RWPE1 (cell line): ENCODE results near the gene ERGIC1.

Experiments used
- CTCF ChIA-PET: fragments of 350-600 bp; sonication (Branson Sonifier 250); formaldehyde crosslinking; extraction: SDS; loops from one replicate; lab custom pipeline; 2021; lab: Yijun Ruan, JAX
- POLR2A ChIA-PET: fragments of 400-600 bp; formaldehyde crosslinking; extraction: SDS; loops from one replicate; lab custom pipeline; 2020; ENCODE audit warnings: antibody characterized with exemption; ENCODE audit not compliant: low non-redundant PET; lab: Yijun Ruan, JAX
- DNase-seq: peaks from one replicate; pipeline ENCODE4 v3.0.0; 2012; ENCODE audit warnings: low spot score
- H3K27ac ChIP-seq: fragments of 450-650 bp; 2 replicates; pipeline ENCODE4 v1.5.1; 2017
- CTCF ChIP-seq: fragments of 450-650 bp; conservative IDR thresholded peaks from 2 replicates; pipeline ENCODE4 v1.5.1; 2017; ENCODE audit warnings: low read depth, mild to moderate bottlenecking

The ERGIC1 gene

GRCh38 chr5:172911628-172911880, 77.5 kb downstream of the ERGIC1 start:
- peak overlapping the region; percentile 100 for H3K27ac ChIP-seq
- ChIA-PET CTCF (interaction anchor here (0.6 kb wide), 3 partner anchors 19 to 199 kb away, joined by 3 to 6 read pairs (median 3); no protein-coding TSS in a partner anchor), POLR2A (no interaction called here)
- no peak for TF ChIP-seq CTCF
- no peak for DNase-seq

- no peak for TF ChIP-seq CTCF
- ChIA-PET POLR2A (no interaction called here), CTCF (interaction anchor here (0.6 kb wide), 4 partner anchors 8 to 199 kb away, joined by 3 to 6 read pairs (median 3); no protein-coding TSS in a partner anchor)
- no peak for DNase-seq
- peak overlapping the region; percentile 38 for H3K27ac ChIP-seq
Measured at GRCh38 chr5:172911976-172912375, 77.9 kb downstream of the ERGIC1 start.

GRCh38 chr5:172913117-172913850, 79.2 kb downstream of the ERGIC1 start:
- POLR2A ChIA-PET = no interaction called here
- DNase-seq = no peak
- TF ChIP-seq CTCF = no peak
- H3K27ac ChIP-seq = peak overlapping the region; percentile 38
- CTCF ChIA-PET = interaction anchor here (0.6 kb wide), 1 partner anchor 254 kb away, joined by 3 read pairs; no protein-coding TSS in a partner anchor

GRCh38 chr5:172915514-172915913, 81.5 kb downstream of the ERGIC1 start:
- no peak for TF ChIP-seq CTCF
- no peak for DNase-seq
- ChIA-PET CTCF (interaction anchor here (1.2 to 1.8 kb wide), 2 partner anchors 17 to 200 kb away, joined by 3 to 5 read pairs; no protein-coding TSS in a partner anchor), POLR2A (no interaction called here)
- peak overlapping the region; percentile 34 for H3K27ac ChIP-seq

GRCh38 chr5:172918421-172919371, 84.6 kb downstream of the ERGIC1 start:
- POLR2A ChIA-PET = no interaction called here
- no peak for TF ChIP-seq CTCF
- CTCF ChIA-PET = interaction anchor here (0.6 to 1.5 kb wide), 2 partner anchors 146 to 205 kb away, joined by 3 to 5 read pairs; no protein-coding TSS in a partner anchor
- peak overlapping the region; percentile 93 for H3K27ac ChIP-seq
- DNase-seq = no peak
